Mammary microvascular endothelial cell (primary cell): ENCODE measurements around the gene CHIA. TPM values are rescaled to one million over a fixed set of nuclear protein-coding genes. Genes with fewer than 3 reads are reported as not detected.

Experiments
- total RNA-seq: library from RNA; depleted of rRNA; stranded (reverse); fragments of >200 nt; gene quantifications from 2 replicates; pipeline ENCODE4 v1.2.3, GENCODE V29; 2015

The CHIA gene
- not detected in 2 replicates for total RNA-seq

GRCh38 chr1:111290630-111291029 is at the start of gene CHIA:
CHIA (plus strand) TSS chr1:111290851; CDS start chr1:111310468, 19,617 bp downstream.

Other genes with a start within 250 kb of the CHIA start
- 33.1 and 42.2 TPM in 2 replicates for gene DRAM2, start 150.8 kb upstream of the CHIA start, total RNA-seq
- 20.1 and 24.0 TPM in 2 replicates for gene CEPT1, start 150.6 kb upstream of the CHIA start, total RNA-seq
- gene DENND2D, start 90.2 kb upstream of the CHIA start, total RNA-seq: 0.20 and 0.73 TPM in 2 replicates
- gene CHI3L2, start 63.1 kb upstream of the CHIA start, total RNA-seq: not detected in 2 replicates
- gene OVGP1, start 136.9 kb downstream of the CHIA start, total RNA-seq: 0.40 TPM in 1 of 2 replicates, not detected in the other
- 55.7 and 56.5 TPM in 2 replicates for gene WDR77, start 158.4 kb downstream of the CHIA start, total RNA-seq
- gene ATP5PB, start 158.6 kb downstream of the CHIA start, total RNA-seq: 292 and 347 TPM in 2 replicates
- not detected in 2 replicates for gene C1orf162, start 183.1 kb downstream of the CHIA start, total RNA-seq
- not detected in 2 replicates for gene ADORA3, start 212.8 kb downstream of the CHIA start, total RNA-seq
- 0.59 TPM in 1 of 2 replicates, not detected in the other for gene TMIGD3, start 212.8 kb downstream of the CHIA start, total RNA-seq